C4-2B (cell line): ENCODE data around the gene VTI1A.

Experiments
- ZFX ChIP-seq: fragments of 450-650 bp; IDR thresholded peaks from 2 replicates; pipeline ENCODE4 v1.6.1; 2017
- TF ChIP-seq, protein P1 (sequence below): fragments of 450-650 bp; conservative IDR thresholded peaks from 2 replicates; pipeline ENCODE4 v1.5.1; 2017; ENCODE audit warnings: mild to moderate bottlenecking

DNA sequence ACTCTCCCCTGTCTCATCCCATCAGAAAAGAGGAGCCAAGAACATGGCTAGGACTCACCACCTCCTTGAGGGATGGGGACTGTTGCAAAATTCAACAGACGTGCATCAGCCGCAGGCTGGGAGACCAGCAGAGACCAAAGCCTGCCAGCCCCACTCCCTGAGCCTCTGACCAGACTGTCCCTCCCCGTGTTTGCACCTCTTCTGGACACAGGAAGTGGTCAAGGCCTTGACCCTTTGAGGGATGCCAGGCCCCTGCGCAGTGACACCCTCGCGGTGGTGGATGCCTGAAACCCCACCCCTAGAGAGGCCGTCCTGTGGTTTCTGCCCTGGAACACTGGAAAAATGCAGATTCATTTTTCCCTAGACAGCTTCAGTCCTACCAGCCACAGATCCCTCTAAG lies 374.6 kb downstream of the VTI1A start:
- TF ChIP-seq, protein P1, sequence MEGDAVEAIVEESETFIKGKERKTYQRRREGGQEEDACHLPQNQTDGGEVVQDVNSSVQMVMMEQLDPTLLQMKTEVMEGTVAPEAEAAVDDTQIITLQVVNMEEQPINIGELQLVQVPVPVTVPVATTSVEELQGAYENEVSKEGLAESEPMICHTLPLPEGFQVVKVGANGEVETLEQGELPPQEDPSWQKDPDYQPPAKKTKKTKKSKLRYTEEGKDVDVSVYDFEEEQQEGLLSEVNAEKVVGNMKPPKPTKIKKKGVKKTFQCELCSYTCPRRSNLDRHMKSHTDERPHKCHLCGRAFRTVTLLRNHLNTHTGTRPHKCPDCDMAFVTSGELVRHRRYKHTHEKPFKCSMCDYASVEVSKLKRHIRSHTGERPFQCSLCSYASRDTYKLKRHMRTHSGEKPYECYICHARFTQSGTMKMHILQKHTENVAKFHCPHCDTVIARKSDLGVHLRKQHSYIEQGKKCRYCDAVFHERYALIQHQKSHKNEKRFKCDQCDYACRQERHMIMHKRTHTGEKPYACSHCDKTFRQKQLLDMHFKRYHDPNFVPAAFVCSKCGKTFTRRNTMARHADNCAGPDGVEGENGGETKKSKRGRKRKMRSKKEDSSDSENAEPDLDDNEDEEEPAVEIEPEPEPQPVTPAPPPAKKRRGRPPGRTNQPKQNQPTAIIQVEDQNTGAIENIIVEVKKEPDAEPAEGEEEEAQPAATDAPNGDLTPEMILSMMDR, result no peak
- no peak for TF ChIP-seq ZFX
